Endothelial cell of umbilical vein (primary cell): ENCODE results near the gene BIN1. TPM values are rescaled to one million over a fixed set of nuclear protein-coding genes. Genes with fewer than 3 reads are reported as not detected.

Experiments
- BruUV-seq: library from RNA; stranded (reverse); fragments of 400-500 nt; replicated peaks from 2 replicates; lab custom pipeline; 2021; lab: Mats Ljungman, UMichigan
- CTCF ChIA-PET: fragments of 300-600, 350-600 bp; sonication (Branson Sonifier 250); formaldehyde crosslinking; loops from one replicate; lab custom pipeline; 2021; ENCODE audit warnings: antibody characterized with exemption, inconsistent platforms; lab: Charles Lee
- POLR2A ChIA-PET: fragments of 300-600, 350-600 bp; sonication (Branson Sonifier 250); formaldehyde crosslinking; loops from one replicate; lab custom pipeline; 2021; ENCODE audit warnings: antibody characterized with exemption, inconsistent platforms; lab: Charles Lee
- DNase-seq: peaks from one replicate; pipeline ENCODE4 v3.0.0-alpha.2; 2011; ENCODE audit warnings: low read depth, low spot score
- FAIRE-seq: peaks from 2 replicates; lab custom pipeline; 2011; peaks lifted over from hg19 to GRCh38; lab: Jason Lieb, UNC
- H2AFZ ChIP-seq: 2 replicates; pipeline ENCODE4 v1.6.0; 2012; ENCODE audit warnings: low read depth, low read length, control low read depth, inconsistent platforms
- H3K27ac ChIP-seq: 2 replicates; pipeline ENCODE4 v1.5.1; 2011; ENCODE audit warnings: low read depth, mild to moderate bottlenecking, control low read depth, low read length, moderate library complexity; ENCODE audit not compliant: insufficient read depth
- H3K27me3 ChIP-seq, 2 experiments: 2 replicates each; pipeline versions ENCODE4 v1.6.0 to v1.6.1; 2011; ENCODE audit warnings: low read length in 2 of 2, mixed read lengths in 1 of 2; ENCODE audit not compliant: control insufficient read depth in 2 of 2, insufficient read depth in 2 of 2
- H3K36me3 ChIP-seq, 2 experiments: 2 replicates in 1 of 2; 3 replicates in 1 of 2; pipeline ENCODE4 v1.5.1; 2011; ENCODE audit warnings: low read length in 2 of 2, mild to moderate bottlenecking in 1 of 2, moderate library complexity in 1 of 2; ENCODE audit not compliant: control insufficient read depth in 2 of 2, insufficient read depth in 2 of 2; ENCODE audit errors: extremely low read depth in 1 of 2
- H3K4me1 ChIP-seq: 3 replicates; pipeline ENCODE4 v1.5.1; 2011; ENCODE audit warnings: mild to moderate bottlenecking, low read length; ENCODE audit not compliant: control insufficient read depth, insufficient read depth; ENCODE audit errors: extremely low read depth
- H3K4me2 ChIP-seq: 2 replicates; pipeline ENCODE4 v1.6.1; 2011; ENCODE audit warnings: low read length, control low read depth, mixed read lengths; ENCODE audit not compliant: insufficient read depth
- H3K4me3 ChIP-seq, 3 experiments: fragments of 200-600 bp in 1 of 3; sonication (generic), shearing (Covaris generic) in 1 of 3; replicated peaks in 1 of 3; 2 replicates each; pipeline ENCODE4 v1.5.1; 2011 to 2016; ENCODE audit warnings: control low read depth in 3 of 3, low read length in 3 of 3, mild to moderate bottlenecking in 2 of 3, inconsistent platforms in 1 of 3, low read depth in 1 of 3, moderate library complexity in 1 of 3; ENCODE audit not compliant: insufficient read depth in 1 of 3
- H3K79me2 ChIP-seq: 2 replicates; pipeline ENCODE4 v1.6.0; 2012; ENCODE audit warnings: low read length, inconsistent platforms; ENCODE audit not compliant: control insufficient read depth, insufficient read depth
- H3K9ac ChIP-seq: replicated peaks from 2 replicates; pipeline ENCODE3; 2011; ENCODE audit warnings: low read length, control low read depth; ENCODE audit not compliant: insufficient read depth; ENCODE audit errors: extremely low read depth
- H3K9me1 ChIP-seq: replicated peaks from 3 replicates; pipeline ENCODE4 v1.6.0; 2011; ENCODE audit warnings: mild to moderate bottlenecking, low read length; ENCODE audit not compliant: control insufficient read depth, insufficient read depth; ENCODE audit errors: extremely low read depth
- H3K9me3 ChIP-seq: replicated peaks from 2 replicates; pipeline ENCODE4 v1.5.1; 2012; ENCODE audit warnings: low read length, inconsistent platforms; ENCODE audit not compliant: control insufficient read depth, insufficient read depth
- H4K20me1 ChIP-seq: replicated peaks from 2 replicates; pipeline ENCODE3; 2011; ENCODE audit warnings: mild to moderate bottlenecking, low read length; ENCODE audit not compliant: control insufficient read depth, insufficient read depth; ENCODE audit errors: extremely low read depth
- CTCF ChIP-seq, 2 donors: IDR thresholded peaks; 1 replicate in 1 of 2; 2 replicates in 1 of 2; pipeline ENCODE4 v1.5.1; 2011; ENCODE audit warnings: low read length in 2 of 2, mild to moderate bottlenecking in 2 of 2, moderate library complexity in 2 of 2, control low read depth in 1 of 2, inconsistent platforms in 1 of 2, low read depth in 1 of 2; ENCODE audit not compliant: insufficient read depth in 1 of 2; ENCODE audit errors: extremely low read depth in 1 of 2
- EZH2 ChIP-seq: IDR thresholded peaks from 2 replicates; pipeline ENCODE4 v1.6.1; 2012; ENCODE audit warnings: borderline replicate concordance, low read depth, mild to moderate bottlenecking, moderate library complexity, low read length, inconsistent platforms; ENCODE audit not compliant: severe bottlenecking
- FOS ChIP-seq: IDR thresholded peaks from 2 replicates; pipeline ENCODE4 v1.6.1; 2011; ENCODE audit warnings: mild to moderate bottlenecking, low read length, moderate library complexity, borderline replicate concordance; ENCODE audit not compliant: insufficient read depth
- GATA2 ChIP-seq: IDR thresholded peaks from 2 replicates; pipeline ENCODE4 v1.7.0; 2011; ENCODE audit warnings: low read depth, mild to moderate bottlenecking, moderate library complexity, mixed read lengths, low read length; ENCODE audit not compliant: insufficient read length, insufficient read depth
- JUN ChIP-seq: IDR thresholded peaks from 2 replicates; pipeline ENCODE4 v1.6.1; 2011; ENCODE audit warnings: borderline replicate concordance, low read depth; ENCODE audit not compliant: insufficient read length, insufficient read depth
- MYC ChIP-seq: IDR thresholded peaks from one replicate; pipeline ENCODE4 v1.6.1; 2011; ENCODE audit warnings: mild to moderate bottlenecking, low read depth, low read length
- POLR2A ChIP-seq: IDR thresholded peaks from 2 replicates; pipeline ENCODE4 v1.6.1; 2012; ENCODE audit warnings: low read depth, mild to moderate bottlenecking, control low read depth, low read length
- POLR2AphosphoS5 ChIP-seq: IDR thresholded peaks from 2 replicates; pipeline ENCODE4 v1.6.1; 2012; ENCODE audit warnings: low read depth, mild to moderate bottlenecking, control low read depth, low read length, moderate library complexity; ENCODE audit not compliant: insufficient read depth
- dilution Hi-C: fragments of 300-500 bp; cut with MboI; formaldehyde crosslinking; loops from one replicate; pipeline ENCODE4 v1.15.0; 2019; ENCODE audit warnings: low sequenced_read_pairs; ENCODE audit not compliant: extremely low pct_ligation_motif_present
- intact Hi-C: fragments of 100-400 bp; cut with micrococcal nuclease; formaldehyde crosslinking; loops from one replicate; pipeline ENCODE4 v1.10.0; 2022
- polyA plus RNA-seq, 4 experiments: library from polyadenylated mRNA; depleted of rRNA in 3 of 4; stranded (reverse) in 3 of 4; unstranded in 1 of 4; fragments of >200 nt; gene quantifications; 2 replicates each; pipeline versions ENCODE4 v1.2.1 to v1.2.3, GENCODE V29; 2011 to 2012; ENCODE audit warnings: missing spikeins in 1 of 4
- total RNA-seq: library from RNA; stranded (reverse); gene quantifications from 2 replicates; pipeline ENCODE4 v1.2.3, GENCODE V29; 2021
- TF ChIP-seq, protein P1 (sequence below): IDR thresholded peaks from 2 replicates; pipeline ENCODE4 v1.6.1; 2011; ENCODE audit not compliant: insufficient read depth, insufficient read length

Gene BIN1
- total and polyA plus RNA-seq, 2 donors (not counting 3 experiments of a cell fraction or from before 2014, with no cell fraction given), result 26.3 to 36.9 TPM

DNA sequence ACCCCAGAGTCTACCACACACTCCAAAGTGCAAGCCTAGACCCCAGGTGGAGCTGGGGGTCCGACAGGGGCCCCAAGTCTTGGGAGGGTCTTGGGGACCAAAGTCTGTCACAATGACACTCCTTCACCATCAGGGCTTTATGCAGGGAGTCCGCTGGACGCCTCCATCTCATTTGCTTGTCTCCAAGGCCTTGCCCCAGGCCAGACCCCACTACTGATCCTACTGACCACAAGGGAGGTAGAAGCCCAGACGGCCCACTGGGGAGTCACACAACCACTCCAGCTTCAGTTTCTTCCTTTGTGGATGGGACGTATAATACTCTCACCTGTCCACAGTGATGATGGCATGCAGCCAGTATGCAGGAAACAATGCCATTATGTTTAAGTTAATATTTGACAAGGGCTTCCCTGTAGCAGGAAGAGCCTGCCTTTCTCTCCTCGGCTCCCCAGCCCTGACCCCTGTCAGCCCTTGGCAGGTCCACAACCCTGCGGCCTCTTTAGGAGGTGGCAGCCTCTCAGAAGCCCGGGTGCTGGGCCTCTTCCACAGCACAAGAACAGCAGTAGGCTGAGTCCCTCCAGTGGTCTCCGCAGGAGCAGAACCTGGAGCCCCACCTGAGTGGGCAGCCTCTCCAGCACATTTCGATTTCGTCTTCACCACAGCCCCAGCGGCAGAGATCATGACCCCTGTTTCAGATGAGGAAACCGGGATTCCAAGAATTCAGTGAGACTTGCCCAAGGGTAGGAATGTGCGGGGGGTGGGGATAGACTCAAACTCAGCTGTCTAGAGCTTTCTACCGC lies 6.5 kb downstream of the BIN1 start:
- H3K27me3 ChIP-seq, result no peaks in the 10 kb centered on the region
- no peaks in the 10 kb centered on the region for H4K20me1 ChIP-seq
- peaks cover 2% of the 10 kb centered on the region for H3K4me1 ChIP-seq
- FAIRE-seq (no peak), DNase-seq (no peak)
- H3K4me3 ChIP-seq, result no peak overlapping the region
- no peak overlapping the region for H3K27ac ChIP-seq
- dilution Hi-C loops, result no loop called here
- H2AFZ ChIP-seq, result no peak overlapping the region
- no peaks in the 10 kb centered on the region for H3K9me3 ChIP-seq
- H3K36me3 ChIP-seq, result no peaks in the 10 kb centered on the region
- H3K9ac ChIP-seq, result no peak overlapping the region
- POLR2A ChIA-PET, result no interaction called here
- no peak overlapping the region for H3K4me2 ChIP-seq
- CTCF ChIA-PET, result interaction anchor here (1.9 kb wide), 1 partner anchor 11 kb away, joined by 5 read pairs; no protein-coding TSS in a partner anchor
- intact Hi-C loops, result no loop called here
- H3K79me2 ChIP-seq, result peaks cover 32% of the 10 kb centered on the region
- H3K9me1 ChIP-seq, result no peaks in the 10 kb centered on the region
- TF ChIP-seq EZH2 (no peak), GATA2 (no peak), MYC (no peak), FOS (no peak), POLR2AphosphoS5 (no peak), POLR2A (no peak)
- TF ChIP-seq, protein P1, sequence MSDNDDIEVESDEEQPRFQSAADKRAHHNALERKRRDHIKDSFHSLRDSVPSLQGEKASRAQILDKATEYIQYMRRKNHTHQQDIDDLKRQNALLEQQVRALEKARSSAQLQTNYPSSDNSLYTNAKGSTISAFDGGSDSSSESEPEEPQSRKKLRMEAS, result no peak
- BruUV-seq, result no TSS peak

DNA sequence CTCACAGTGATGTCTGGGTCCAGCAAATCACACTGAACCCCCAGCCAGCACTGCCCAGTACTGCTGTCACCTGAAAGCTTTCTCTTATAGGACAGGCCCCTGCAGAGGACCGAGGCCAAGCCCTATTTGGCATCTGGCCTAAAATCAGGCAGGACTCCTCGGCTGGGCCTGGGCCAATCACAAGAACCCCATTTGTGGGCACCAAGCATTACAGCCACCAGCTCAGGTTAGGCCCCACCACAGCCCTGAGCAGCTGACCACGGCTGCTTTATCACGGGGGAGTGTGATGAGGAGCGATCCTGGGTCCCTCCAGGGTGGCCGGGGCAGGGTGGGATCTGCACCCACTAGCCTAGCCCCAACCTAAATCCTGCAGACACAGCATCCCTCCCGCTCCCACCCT lies 8.2 kb downstream of the BIN1 start:
- Histone ChIP-seq H2AFZ (no peak overlapping the region), H3K9me3 (no peaks in the 10 kb centered on the region), H4K20me1 (no peaks in the 10 kb centered on the region), H3K79me2 (peaks cover 15% of the 10 kb centered on the region), H3K9ac (no peak overlapping the region), H3K27me3 (no peaks in the 10 kb centered on the region), H3K4me1 (peaks cover 5% of the 10 kb centered on the region), H3K4me3 (no peak overlapping the region), H3K36me3 (no peaks in the 10 kb centered on the region), H3K4me2 (no peak overlapping the region), H3K9me1 (no peaks in the 10 kb centered on the region), H3K27ac (no peak overlapping the region)
- dilution Hi-C loops, result no loop called here
- BruUV-seq, result no TSS peak
- ChIA-PET POLR2A (no interaction called here), CTCF (no interaction called here)
- intact Hi-C loops, result no loop called here
- no peak for FAIRE-seq
- TF ChIP-seq MYC (no peak), POLR2AphosphoS5 (no peak), GATA2 (no peak), CTCF (IDR thresholded peaks at IDR 0.05; ENCODE audit: extremely low read depth in 1 of 2, insufficient read depth in 1 of 2, low read depth in 1 of 2, low read length in 2 of 2) (no peak), FOS (no peak), POLR2A (no peak), JUN (no peak), EZH2 (no peak)
- TF ChIP-seq, protein P1, result no peak
- DNase-seq, result no peak
